Measurements from ENCODE around the gene CABP4.

The CABP4 gene

DNA sequence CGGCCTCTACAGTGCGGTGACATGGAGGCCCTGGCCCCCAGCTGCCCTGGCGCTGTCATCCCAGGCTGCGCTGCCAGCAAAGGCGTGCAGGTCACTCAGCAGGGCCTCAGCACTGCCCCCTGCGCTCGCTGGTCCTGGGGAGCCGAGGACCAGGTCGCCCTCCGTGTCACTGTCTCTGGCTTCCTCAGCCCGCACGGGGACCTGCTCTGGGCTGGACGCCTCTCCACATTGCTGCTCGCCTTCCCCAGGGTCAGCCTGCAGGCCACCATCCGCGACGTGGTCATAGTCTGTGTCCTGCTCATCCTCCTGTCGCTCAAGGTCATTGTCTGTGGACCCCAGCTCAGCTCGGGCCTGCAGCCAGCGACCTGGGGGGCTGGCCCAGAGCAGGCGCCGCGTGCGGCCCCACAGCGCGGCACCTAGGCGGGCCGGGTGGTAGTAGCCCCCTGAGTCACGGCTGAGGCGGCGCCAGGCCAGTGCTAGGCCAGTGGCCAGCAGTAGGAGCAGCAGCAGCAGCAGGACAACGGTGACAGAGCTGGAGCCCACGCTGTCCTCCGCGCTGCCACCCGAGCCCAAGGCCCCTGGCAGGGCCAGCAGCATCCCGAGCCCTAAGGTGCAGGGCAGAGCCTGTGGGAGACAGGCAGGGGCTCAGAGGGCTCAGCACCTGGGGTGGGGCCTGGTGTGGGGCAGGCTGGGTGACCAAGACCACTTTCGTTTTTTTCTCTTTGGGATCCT lies 19.3 kb upstream of the CABP4 start:
- DNase-seq (ENCODE audit: low read depth, low spot score) = no peak

DNA sequence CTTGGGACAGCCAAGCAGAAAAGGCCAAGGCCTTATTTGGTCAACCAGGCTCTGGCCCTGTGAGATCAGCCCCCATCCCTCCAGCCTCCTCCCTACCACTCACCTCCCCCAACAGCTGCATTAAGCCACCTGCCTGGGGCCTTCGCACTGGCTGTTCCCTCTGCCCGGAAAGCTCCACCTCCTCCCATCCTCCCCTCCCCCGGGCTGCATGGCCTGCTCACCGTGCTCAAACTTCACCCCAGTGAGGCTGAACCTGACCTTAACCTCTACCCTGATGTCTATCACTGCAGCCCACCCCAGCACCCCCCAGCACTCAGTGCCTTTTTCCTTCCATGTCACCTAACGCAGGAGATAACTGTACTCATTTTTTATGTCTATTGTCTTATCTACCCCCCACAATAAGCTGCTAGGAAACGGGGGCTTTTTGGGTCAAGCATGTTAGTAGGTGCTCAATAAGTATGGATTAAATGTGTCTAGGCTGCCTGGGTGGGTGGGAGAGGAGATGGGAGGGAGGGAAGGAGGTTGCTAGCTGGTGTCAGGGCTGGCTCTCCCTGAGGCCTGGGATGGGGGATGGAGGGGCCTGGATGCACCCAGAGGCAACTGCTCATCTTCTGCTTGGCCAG lies 18.6 kb upstream of the CABP4 start:
- DNase-seq (ENCODE audit: low read depth, low spot score) = peak; percentile 44

DNA sequence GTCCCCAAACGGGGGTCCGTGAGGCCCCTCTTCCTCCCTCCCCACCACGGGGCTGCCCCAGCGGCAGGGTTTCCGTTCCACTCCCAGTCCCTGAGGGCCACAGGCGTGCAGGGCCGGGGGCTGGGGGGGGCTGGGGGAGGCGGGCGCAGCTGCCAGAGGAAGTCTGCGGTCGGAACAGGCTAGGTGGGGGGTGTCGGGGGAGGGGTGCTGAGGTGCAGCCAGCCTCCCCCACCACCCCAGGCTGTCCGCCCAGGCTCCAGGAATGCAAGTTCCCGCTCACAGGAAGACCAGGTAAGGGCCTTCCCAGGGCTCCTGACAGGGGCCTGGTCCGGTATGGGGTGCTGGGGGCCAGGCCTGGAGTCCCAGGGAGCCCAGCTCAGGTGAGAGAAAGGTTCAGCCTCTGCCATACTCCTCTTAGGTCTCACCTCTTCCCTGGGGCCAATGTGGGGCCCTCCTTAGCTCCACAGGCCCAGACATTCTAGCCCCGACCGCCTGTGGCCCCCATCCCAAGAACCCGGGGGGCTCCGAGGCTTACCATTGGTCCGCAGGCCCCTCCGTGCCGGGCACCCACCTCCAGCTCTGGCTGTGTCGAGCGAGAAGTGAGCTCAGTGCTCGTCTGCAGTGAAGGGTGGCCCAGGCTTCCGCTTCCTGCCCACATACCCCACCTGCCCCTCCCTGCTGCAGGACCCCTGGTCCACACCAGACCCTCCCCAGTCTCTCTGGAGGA lies 17.9 kb upstream of the CABP4 start, which contains the start of gene PTPRCAP:
PTPRCAP (minus strand) TSS at position 601 of the 727 bp plus-strand sequence; CDS start at position 538, 63 bp downstream.
- DNase-seq (ENCODE audit: low read depth, low spot score) = peak; percentile 44

DNA sequence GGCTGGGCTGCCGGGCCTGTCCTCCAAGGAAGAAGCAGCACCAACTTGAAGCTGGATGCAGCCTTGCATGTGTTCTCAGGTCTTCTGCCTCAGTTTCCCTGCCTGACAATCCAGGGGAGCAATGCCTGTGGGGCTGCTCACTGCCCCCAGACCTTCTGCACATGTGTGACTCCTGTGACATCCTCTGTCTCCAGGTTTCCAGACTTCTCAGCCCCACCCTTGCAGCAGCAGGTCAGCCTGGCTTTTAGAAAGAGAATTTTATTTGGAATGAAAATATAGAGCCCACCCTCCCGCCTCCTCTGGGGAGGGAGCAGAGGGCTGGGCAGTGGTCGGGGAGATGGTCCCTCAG lies 17.4 kb upstream of the CABP4 start:
- DNase-seq (ENCODE audit: low read depth, low spot score) = no peak

DNA sequence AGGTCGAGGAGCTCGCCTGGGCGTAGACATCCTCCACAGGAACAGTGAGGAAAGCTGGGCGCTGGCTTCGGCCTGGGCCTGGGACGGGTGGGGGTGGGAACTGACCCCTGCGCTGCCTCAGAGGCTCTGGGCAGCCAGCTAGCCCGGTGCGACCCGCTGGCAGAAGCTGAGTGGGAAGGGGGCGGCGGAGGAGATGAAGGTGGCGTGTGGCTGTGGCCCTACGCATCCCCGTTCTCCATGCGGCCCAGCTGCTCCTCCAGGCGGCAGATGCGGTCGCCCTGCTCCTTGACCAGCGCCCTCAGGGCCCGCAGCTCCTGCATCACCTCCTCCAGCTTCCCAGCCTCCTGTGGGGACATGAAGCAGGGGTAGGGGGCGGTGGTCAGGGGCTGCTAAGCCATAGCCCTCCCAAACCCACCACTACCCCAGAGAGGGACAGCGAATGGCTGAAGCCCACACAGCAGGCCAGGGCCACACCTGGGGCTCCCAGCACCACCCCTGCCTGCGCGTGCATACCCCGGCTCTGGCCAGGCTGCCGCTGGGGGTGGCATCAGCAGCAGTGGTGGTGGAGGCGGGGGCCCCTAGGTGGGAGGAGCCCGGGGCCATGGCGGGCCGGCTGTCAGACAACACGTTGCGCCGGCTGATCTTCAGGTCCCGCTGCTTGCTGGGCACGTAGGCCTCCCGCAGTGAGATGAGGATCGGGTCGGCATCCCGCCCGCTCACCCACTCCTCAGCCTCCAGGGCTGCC lies 16.8 kb upstream of the CABP4 start:
- DNase-seq (ENCODE audit: low read depth, low spot score) = peak; percentile 59

DNA sequence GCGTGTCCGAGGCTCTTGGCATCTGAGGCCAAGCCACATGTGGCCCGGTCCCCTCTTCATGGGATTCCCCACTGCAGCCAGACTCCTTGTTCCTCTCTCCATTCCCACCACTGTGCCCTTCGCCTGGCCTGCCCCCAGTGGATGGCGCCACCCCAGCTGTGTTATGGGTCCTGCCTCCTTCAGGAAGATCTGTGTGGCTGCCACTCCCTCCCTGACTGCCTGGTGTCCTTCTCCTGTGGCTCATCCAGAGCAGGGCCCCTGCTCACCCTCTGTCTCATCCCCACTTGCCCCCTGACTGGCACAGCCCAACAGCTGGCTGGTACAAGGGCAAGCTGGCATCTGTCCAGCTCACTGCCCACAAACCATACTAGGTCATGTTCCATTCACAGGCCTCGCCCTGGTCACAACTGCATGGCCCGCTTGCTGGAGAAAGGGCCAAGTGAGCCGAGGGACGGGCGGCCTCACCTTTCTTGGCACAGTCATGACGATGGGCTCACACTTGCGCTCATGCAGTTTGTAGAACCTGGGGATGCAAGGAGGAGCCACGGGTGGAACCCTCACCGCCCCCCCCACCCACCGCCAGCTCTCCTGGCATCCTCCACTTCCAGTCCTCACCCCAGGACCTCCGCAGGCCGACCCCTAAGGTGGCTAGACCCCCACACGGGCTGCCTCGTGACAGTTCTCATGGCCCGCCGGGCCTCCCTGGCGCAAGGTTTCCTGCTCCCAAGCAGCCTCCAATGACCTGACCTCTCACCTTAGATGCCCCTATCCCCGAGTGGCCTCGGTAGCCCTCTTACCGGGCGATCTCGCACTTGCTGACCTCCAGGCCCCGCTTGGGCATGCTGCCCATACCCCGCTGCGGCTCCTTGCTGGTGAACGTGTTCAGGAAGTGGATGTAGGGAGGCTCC lies 15.6 kb upstream of the CABP4 start:
- DNase-seq (ENCODE audit: low read depth, low spot score) = no peak

DNA sequence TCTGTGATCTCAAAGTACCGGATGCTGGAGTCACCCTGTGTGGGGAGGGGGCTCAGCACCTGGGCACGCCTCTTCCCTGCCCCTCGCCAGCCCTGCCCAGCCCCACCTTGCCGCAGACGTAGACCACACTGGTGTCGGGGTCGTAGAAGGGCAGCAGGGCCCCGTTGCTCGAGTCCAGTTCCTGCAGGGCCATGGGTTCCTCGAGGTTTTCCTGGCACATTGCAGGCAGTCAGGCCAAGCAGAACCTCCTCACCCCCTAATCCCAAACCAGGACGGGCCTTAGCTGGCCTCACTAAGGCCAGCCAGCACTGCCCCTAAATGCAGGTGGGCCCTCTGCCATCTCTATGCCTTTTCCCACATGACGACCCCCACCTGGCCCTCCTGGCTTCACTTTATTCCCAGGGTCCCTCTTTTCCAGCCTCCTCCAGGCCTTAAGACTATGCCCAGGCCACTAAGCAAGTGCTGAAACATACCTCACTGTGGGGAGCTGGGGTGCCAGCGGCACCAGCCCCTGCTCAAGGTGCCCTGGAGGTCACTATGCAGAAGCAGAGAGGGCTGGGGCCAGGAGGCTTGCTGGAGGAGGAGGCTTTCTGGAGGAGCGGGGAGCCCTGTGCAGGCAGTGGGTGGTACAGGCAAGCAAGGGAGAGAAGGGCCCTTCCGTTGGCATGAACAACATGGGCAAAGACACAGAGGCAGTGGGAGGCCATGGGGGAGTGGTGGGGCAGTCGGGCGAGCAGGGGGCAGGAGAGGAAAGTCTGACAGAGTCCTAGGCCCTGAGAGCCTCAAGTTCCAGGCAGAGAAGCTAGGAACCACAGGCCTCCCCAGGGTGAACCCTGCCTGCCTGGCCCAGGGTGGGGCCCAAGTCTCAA lies 14.7 kb upstream of the CABP4 start:
- DNase-seq (ENCODE audit: low read depth, low spot score) = no peak

DNA sequence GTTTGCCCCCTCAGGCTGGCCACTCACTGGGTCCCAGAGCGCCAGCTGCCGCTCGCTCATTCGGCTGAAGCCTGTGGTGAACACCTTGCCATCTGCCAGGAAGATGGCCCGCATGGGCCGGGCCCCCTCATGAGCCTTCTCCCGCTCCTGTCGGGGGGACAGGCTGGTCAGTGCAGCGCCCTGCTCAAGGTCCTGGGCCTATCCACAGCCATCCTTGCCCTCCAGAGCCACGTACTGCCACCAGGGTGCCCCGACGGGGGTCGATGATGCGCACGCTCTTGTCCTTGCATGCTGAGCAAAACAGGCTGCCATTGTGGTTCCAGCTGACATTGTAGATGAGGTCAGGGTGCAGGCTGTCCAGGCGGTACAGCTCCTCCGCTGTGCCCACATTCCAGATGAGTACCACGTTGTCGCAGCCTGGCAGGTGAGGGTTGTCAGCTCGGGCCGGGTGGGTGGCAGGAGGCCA lies 14.0 kb upstream of the CABP4 start:
- no peak for DNase-seq (ENCODE audit: low read depth, low spot score)

DNA sequence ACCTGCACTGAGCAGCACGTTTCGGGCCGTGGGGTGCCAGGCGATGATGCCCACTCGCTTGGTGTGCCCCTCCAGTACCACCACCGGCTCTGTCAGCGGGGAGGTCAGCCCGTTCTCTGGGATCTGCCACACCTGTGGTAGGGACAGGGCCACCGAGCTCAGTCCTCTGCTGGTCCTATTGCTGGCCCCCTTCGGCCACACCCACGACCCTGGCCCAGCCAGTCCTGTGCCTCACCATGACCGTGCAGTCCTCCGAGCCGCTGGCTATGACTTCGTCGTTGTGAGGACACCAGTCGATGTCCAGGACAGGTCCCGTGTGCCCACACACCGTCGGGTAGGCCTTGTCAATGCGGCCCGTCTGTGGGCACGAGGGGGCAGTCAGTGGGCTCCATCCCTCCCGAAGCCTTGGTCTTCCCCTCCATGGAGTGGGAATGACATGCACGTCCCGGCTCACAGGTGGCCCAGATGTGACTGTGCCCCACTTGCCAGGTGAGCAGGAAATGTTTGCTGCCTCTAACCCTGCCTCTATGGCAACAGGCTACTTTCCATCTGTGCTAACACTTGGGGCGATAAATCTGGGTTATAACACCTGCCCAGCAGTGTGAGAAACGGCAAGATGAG lies 13.3 kb upstream of the CABP4 start:
- DNase-seq (ENCODE audit: low read depth, low spot score) = no peak

DNA sequence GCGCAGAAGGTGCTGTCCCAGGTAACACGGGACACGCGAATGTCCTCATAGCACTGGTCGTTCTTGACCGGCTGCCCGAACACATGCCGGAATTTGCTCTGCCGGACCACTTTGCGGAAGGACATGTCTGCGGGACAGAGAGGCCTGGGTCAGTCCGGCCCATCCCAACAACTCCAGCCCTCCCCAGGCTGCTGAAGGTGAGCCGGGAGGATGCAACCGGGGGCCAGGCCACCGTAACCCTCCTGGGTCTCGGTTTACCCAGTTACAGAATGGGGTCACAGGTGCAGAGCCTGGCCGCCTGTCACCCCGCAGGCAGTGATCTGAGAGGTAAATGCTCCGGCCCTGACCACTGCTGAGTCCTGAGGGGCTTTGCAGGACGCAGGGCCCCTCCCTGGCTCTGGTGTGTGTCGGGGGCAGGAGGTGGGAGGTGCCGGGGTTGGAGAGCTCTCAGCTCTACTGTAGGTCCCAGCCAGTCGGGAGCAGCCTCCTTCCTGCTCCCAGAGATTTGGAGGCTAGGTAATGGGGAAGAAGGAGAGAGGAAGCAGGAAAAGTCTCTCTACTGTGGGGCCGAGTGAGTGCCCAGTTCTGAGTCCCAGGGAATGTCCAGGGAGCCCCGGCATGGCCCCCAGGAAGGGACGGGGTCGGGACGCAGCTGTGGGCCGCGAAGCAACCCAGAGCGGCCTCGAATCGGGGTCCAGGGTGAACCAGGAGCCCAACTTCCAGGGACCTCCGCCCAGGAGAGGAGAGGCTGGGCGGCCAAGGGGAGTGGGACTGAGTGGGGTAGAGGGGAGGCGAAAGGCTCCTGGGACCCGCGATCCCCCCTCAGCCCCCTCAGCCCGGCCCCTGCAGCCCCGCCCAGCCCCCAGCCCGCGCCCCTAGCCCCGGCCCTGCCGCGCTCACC lies 12.4 kb upstream of the CABP4 start:
- no peak for DNase-seq (ENCODE audit: low read depth, low spot score)

DNA sequence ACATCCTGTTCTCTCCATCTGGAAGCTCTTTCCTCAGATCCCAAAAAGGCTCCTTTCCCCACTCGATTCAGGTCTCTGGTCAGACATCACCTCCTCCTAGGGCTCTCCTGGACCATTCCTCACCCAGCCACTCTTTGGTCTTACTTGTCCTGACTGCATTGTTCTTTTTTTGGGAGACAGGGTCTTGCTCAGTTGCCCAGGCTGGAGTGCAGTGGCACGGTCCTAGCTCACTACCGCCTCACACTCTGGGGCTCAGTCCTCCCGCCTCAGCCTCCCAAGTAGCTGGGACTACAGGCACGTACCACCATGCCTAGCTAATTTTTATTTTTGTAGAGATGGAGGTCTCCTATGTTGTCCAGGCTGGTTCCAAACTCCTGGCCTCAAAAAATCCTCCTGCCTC lies 9.6 kb upstream of the CABP4 start:
- no peak for DNase-seq (ENCODE audit: low read depth, low spot score)

DNA sequence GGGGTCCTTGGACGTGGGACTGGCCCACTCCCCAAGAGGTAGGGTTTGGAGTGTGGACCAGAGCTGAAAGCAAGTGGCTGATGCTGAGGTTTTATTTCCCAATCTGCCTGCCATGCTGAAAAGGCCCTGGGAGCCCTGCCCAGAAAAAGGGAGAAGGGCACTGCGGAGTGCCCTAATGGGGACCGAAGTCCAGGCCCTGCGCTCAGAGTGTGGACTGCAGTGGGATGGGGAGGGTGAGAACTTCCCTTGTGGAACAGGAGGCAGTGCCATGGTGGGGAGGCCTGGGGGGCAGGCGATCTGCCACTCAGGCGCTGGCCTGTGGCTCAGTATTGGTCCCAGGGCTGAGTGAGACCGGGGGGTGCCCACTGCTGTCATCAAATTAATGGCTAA lies 6.9 kb upstream of the CABP4 start:
- DNase-seq (ENCODE audit: low read depth, low spot score) = no peak

DNA sequence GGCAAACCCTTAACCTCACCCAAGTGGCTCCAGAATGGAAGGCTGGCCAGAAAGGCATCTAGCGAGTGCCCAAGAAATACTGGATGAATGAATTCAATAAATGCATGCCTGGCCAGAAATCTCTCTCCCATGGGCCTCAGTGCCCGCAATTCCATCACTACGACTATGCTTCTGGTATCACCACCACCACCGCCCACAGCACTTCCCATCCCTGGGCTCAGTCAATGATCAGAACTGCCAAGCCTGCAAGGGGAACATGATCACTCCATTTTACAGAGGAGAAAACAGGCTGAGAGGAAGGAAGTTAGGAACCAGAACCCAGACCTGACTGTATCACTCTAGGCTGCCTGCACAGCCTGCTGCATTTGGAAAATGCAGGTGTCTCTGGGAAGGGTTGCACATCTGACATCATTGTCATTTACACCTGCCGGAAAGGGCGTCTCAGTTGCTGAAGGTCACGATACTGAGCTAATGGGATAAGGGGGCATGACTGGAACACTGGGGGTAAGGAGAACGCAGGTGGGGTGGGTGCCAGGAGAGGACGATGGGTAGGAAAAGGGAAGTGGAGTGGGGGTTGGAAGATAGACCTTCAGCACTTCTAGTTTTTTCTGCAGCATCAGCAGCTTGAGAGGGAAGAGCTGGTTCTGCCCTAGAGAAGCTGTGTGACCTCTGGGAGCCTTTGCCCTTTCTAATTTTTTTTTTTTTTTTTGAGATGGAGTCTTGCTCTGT lies 5.9 kb upstream of the CABP4 start:
- DNase-seq (ENCODE audit: low read depth, low spot score) = no peak

DNA sequence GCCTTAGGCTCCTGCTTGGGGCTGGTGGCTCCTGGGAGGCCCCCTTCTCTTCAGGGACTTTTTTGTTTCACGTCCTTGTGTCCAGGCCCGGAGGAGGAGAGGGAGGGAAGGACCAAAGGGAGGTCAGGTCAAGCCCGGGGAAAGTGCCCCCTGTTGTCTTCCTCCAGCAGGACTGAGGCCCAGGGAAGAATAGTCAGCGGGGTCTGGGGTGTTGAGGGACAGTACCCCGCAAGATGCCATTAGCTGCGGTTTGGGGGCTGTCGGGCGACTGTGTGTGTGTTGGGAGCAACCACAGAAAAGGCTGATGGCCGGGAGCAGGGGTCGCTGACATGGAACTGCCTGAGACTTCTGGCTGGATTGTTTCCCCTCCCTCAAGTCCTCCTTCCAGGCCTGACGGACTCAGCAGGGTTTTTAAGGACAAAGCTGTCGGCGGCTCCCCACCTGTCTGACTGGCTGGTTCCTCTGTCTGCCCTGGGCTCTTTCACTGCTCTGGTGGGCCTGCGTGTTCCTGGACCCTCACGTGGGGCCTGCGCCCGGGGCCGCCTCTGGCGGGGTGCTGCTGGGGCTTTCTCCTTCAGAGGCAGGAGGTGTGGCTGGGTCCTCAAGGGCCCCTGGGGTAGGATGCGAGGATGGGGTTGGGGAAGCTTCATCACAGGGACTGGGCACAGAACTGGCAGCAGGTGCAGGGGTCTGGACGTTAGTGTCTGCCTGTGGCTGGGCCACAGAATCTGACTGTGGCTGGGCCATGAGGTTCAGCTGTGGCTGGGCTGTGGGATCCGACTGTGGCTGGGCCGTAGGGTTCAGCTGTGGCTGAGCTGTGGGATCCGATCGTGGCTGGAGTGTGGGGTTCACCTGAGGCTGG lies 4.1 kb upstream of the CABP4 start:
- no peak for DNase-seq (ENCODE audit: low read depth, low spot score)

DNA sequence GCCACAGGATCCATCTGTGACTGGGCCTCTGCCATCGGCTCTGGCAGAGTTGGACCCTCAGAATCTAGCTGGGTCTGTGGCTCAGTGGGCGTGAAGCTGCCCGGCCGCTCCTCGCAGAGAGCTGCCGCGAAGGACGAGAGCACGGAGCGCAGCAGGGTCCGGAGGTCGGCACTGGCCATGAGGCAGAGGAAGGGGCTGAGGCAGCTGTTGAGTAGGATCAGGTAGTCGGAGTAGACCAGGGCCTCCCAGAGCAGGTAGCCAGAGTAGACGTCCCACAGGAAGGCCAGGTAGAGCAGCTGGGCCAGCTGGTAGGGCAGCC lies 3.5 kb upstream of the CABP4 start:
- DNase-seq (ENCODE audit: low read depth, low spot score) = no peak

DNA sequence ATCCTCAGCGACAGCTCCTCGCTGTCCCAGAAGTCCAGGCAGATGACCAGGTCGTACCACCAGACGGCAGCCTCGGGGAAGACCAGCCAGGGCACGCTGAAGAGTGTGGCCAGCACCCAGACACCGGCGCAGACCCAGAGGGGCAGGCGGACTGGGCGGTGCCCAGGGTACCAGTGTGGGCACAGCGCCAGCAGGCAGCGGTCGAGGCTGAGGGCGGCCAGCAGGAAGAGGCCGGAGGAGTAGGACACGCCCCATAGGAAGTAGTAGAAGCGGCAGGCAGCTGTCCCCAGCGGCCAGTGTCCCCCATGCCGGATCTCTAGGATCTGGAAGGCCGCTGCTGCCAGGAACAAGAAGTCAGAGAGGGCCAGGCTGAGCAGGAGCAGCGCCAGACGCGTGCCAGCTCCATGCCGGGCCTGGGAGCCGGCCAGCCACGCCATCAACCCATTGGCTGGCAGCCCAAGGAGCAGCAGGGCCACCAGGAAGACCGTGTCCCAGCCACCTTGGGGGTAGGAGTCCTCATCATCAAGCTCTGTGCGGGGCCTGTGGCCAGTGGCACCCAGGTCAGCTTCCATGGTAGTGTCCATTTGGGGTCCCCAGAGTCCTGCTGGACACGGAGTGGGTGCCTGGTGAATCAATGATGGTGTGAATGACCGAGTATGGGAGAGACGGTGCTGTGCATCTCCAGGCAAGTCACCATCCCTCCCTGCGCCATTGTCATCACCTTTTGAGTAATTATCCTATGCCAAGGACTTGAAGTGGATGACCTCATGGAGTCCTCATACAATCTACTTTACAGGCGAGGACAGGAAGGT lies 2.8 kb upstream of the CABP4 start, which contains the start of gene GPR152:
GPR152 (minus strand) TSS at position 589 of the 812 bp plus-strand sequence; CDS start at position 584, 5 bp downstream.
- no peak for DNase-seq (ENCODE audit: low read depth, low spot score)
